ENCODE data around the gene CDH19. TPM values are rescaled to one million over a fixed set of nuclear protein-coding genes. Genes with fewer than 3 reads are reported as not detected.

CDH19 gene
- total RNA-seq, 4 donors from 2014 or later, result 0.85 to 3.8 (median 1.9) TPM

DNA sequence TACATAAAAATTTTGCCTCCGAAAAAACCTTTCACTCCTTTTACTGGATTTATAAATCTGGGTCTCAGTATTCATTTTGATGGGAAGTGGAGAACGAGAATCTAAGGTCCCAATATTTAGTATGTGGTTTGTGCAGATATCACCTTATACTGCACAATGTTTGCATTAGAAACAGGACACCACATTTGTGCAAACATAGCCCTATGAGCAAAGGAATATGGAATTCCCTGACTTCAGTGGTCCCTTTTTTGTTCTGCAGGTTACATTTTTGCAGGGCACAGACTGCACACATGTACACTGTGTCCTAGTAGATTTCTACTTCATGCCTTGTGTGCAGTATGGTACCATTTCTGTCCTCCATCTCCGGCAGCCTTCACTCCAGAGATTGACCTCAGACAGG is 130.0 kb downstream of the CDH19 start:
- TF ChIP-seq, protein P1, sequence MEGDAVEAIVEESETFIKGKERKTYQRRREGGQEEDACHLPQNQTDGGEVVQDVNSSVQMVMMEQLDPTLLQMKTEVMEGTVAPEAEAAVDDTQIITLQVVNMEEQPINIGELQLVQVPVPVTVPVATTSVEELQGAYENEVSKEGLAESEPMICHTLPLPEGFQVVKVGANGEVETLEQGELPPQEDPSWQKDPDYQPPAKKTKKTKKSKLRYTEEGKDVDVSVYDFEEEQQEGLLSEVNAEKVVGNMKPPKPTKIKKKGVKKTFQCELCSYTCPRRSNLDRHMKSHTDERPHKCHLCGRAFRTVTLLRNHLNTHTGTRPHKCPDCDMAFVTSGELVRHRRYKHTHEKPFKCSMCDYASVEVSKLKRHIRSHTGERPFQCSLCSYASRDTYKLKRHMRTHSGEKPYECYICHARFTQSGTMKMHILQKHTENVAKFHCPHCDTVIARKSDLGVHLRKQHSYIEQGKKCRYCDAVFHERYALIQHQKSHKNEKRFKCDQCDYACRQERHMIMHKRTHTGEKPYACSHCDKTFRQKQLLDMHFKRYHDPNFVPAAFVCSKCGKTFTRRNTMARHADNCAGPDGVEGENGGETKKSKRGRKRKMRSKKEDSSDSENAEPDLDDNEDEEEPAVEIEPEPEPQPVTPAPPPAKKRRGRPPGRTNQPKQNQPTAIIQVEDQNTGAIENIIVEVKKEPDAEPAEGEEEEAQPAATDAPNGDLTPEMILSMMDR (IDR thresholded peaks at IDR 0.05; ENCODE audit: low read depth), result no peak

DNA sequence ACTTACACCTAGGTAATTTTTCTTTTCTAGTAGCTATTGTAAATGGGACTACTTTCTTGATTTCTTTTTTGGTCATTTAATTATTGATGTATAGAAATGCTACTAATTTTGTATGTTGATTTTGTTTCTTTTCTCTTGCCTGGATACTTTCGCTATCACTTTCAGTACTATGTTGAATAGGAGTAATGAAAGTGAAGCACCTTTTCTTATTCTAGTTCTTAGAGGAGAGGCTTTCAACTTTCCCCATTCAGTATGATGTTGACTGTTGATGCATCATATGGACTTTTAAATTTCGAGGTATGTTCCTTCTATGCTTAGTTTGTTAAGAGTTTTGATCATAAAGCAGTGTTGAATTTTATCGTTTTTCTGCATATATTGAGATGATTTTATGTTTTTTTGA is 142.5 kb downstream of the CDH19 start:
- TF ChIP-seq, protein P1 (IDR thresholded peaks at IDR 0.05; ENCODE audit: low read depth), result no peak

DNA sequence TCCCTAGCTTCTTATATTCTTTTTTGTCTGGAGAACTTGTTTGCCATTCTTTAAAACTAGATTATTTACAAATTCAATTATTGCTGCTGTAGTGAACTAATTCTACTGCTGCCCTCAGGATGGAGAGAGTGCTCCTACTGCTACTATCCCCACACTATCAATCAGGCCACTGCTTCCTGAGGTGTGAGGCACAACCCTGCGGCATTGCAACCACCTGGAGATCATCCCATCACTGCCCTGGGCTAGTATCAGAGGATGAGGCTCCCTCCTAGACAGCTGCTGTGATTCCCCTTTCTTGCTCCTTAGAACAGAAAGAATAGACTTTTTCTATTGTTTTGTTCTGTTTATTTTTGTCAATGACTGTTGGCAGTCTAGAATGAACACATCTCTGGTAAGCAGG is 146.6 kb downstream of the CDH19 start:
- TF ChIP-seq, protein P1 (IDR thresholded peaks at IDR 0.05; ENCODE audit: low read depth), result no peak

All from subcutaneous adipose tissue (tissue), 4 donors.